Transverse colon (tissue), 3 donors: Measurements from ENCODE around the gene TUBB.

Experiments used
- EP300 ChIP-seq: sonication (generic); formaldehyde crosslinking; IDR thresholded peaks from one replicate; pipeline ENCODE4 v1.6.1; 2017; ENCODE audit warnings: antibody characterized with exemption, low read depth
- TF ChIP-seq, protein P1 (sequence below), 5 experiments: fragments of 200-600 bp in 3 of 5; fragments of 450-650 bp in 2 of 5; sonication (generic) in 3 of 5; IDR thresholded peaks; 1 replicate in 2 of 5; 2 replicates in 3 of 5; pipeline ENCODE4 v1.5.1; 2016 to 2017; ENCODE audit warnings: antibody characterized with exemption in 5 of 5, inconsistent platforms in 3 of 5, mild to moderate bottlenecking in 2 of 5, moderate library complexity in 1 of 5

DNA sequence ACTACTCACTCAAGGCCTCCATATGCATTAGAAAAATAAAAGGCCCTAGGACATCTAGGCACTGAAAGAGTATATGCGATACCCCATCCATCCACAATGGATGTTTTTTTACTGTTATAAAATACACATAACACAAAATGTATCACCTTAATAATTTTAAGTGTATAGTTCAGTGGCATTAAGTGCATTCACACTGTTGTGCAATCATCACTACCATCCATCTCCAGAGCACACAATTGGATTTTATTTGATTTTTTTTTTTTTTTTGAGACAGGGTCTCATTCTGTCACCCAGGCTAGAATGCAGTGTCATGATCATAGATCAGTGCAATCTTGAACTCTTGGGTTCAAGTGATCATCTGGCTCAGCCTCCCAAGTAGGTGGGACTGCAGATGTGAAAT lies 5.9 kb upstream of the TUBB start:
- TF ChIP-seq, protein P1, sequence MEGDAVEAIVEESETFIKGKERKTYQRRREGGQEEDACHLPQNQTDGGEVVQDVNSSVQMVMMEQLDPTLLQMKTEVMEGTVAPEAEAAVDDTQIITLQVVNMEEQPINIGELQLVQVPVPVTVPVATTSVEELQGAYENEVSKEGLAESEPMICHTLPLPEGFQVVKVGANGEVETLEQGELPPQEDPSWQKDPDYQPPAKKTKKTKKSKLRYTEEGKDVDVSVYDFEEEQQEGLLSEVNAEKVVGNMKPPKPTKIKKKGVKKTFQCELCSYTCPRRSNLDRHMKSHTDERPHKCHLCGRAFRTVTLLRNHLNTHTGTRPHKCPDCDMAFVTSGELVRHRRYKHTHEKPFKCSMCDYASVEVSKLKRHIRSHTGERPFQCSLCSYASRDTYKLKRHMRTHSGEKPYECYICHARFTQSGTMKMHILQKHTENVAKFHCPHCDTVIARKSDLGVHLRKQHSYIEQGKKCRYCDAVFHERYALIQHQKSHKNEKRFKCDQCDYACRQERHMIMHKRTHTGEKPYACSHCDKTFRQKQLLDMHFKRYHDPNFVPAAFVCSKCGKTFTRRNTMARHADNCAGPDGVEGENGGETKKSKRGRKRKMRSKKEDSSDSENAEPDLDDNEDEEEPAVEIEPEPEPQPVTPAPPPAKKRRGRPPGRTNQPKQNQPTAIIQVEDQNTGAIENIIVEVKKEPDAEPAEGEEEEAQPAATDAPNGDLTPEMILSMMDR (IDR thresholded peaks at IDR 0.05), result no peak
- no peak for TF ChIP-seq EP300
